Astrocyte (in vitro differentiated cells and primary cell): ENCODE results near the gene S100A9. TPM values are rescaled to one million over a fixed set of nuclear protein-coding genes. Genes with fewer than 3 reads are reported as not detected.

Experiments used
- DNase-seq: peaks from one replicate; pipeline ENCODE4 v3.0.0-alpha.2; 2010; ENCODE audit warnings: low read depth
- FAIRE-seq: peaks from 2 replicates; lab custom pipeline; 2011; peaks lifted over from hg19 to GRCh38; lab: Jason Lieb, UNC
- H2AFZ ChIP-seq: 2 replicates; pipeline ENCODE4 v1.6.0; 2012; ENCODE audit warnings: low read depth, low read length, inconsistent platforms
- H3K27ac ChIP-seq: 2 replicates; pipeline ENCODE4 v1.5.1; 2011; ENCODE audit warnings: low read depth, low read length, inconsistent platforms
- H3K27me3 ChIP-seq: 2 replicates; pipeline ENCODE4 v1.6.0; 2011; ENCODE audit warnings: low read length, inconsistent platforms; ENCODE audit not compliant: insufficient read depth
- H3K36me3 ChIP-seq: 2 replicates; pipeline ENCODE4 v1.5.1; 2011; ENCODE audit warnings: low read length, inconsistent platforms; ENCODE audit not compliant: insufficient read depth
- H3K4me1 ChIP-seq: 2 replicates; pipeline ENCODE4 v1.5.1; 2011; ENCODE audit warnings: low read length, inconsistent platforms; ENCODE audit not compliant: insufficient read depth
- H3K4me2 ChIP-seq: 2 replicates; pipeline ENCODE4 v1.6.0; 2012; ENCODE audit warnings: low read length, inconsistent platforms
- H3K4me3 ChIP-seq: 2 replicates; pipeline ENCODE4 v1.5.1; 2011; ENCODE audit warnings: low read depth, mild to moderate bottlenecking, low read length, inconsistent platforms; ENCODE audit not compliant: insufficient read depth
- H3K79me2 ChIP-seq: 2 replicates; pipeline ENCODE4 v1.6.0; 2012; ENCODE audit warnings: mild to moderate bottlenecking, low read length, inconsistent platforms; ENCODE audit not compliant: insufficient read depth
- H3K9ac ChIP-seq: 2 replicates; pipeline ENCODE4 v1.6.0; 2012; ENCODE audit warnings: mild to moderate bottlenecking, low read length, inconsistent platforms
- H3K9me3 ChIP-seq: 2 replicates; pipeline ENCODE4 v1.5.1; 2012; ENCODE audit warnings: low read depth, mild to moderate bottlenecking, low read length, inconsistent platforms; ENCODE audit not compliant: insufficient read depth
- H4K20me1 ChIP-seq: 2 replicates; pipeline ENCODE4 v1.6.0; 2012; ENCODE audit warnings: low read length, inconsistent platforms; ENCODE audit not compliant: insufficient read depth
- H3K27ac Mint-ChIP-seq: one replicate; pipeline ENCODE4 v1.8.0; 2021; ENCODE audit warnings: mild to moderate bottlenecking, mixed read lengths; ENCODE audit not compliant: unreplicated experiment
- H3K27me3 Mint-ChIP-seq: one replicate; pipeline ENCODE4 v1.8.0; 2021; ENCODE audit warnings: low read depth, mixed read lengths; ENCODE audit not compliant: unreplicated experiment
- H3K36me3 Mint-ChIP-seq: one replicate; pipeline ENCODE4 v1.8.0; 2021; ENCODE audit warnings: low read depth, mixed read lengths; ENCODE audit not compliant: unreplicated experiment
- H3K4me1 Mint-ChIP-seq: one replicate; pipeline ENCODE4 v1.8.0; 2021; ENCODE audit warnings: low read depth, mixed read lengths; ENCODE audit not compliant: unreplicated experiment
- H3K4me3 Mint-ChIP-seq: one replicate; pipeline ENCODE4 v1.8.0; 2021; ENCODE audit warnings: mild to moderate bottlenecking, moderate library complexity, mixed read lengths; ENCODE audit not compliant: unreplicated experiment
- H3K9me3 Mint-ChIP-seq: one replicate; pipeline ENCODE4 v1.8.0; 2021; ENCODE audit warnings: mild to moderate bottlenecking, mixed read lengths; ENCODE audit not compliant: unreplicated experiment
- EZH2 ChIP-seq: IDR thresholded peaks from 2 replicates; pipeline ENCODE4 v1.6.1; 2012; ENCODE audit warnings: mild to moderate bottlenecking, low read length, inconsistent platforms; ENCODE audit not compliant: insufficient read depth
- total RNA-seq: library from RNA; stranded (reverse); gene quantifications from 2 replicates; pipeline ENCODE4 v1.2.1, GENCODE V29; 2021
- TF ChIP-seq, protein P1 (sequence below): IDR thresholded peaks from 2 replicates; pipeline ENCODE4 v1.5.1; 2011; ENCODE audit warnings: low read depth, mild to moderate bottlenecking, inconsistent platforms, low read length, moderate library complexity; ENCODE audit not compliant: insufficient read depth

Gene S100A9
- total RNA-seq, 1 donor from 2014 or later: 1.8 TPM

DNA sequence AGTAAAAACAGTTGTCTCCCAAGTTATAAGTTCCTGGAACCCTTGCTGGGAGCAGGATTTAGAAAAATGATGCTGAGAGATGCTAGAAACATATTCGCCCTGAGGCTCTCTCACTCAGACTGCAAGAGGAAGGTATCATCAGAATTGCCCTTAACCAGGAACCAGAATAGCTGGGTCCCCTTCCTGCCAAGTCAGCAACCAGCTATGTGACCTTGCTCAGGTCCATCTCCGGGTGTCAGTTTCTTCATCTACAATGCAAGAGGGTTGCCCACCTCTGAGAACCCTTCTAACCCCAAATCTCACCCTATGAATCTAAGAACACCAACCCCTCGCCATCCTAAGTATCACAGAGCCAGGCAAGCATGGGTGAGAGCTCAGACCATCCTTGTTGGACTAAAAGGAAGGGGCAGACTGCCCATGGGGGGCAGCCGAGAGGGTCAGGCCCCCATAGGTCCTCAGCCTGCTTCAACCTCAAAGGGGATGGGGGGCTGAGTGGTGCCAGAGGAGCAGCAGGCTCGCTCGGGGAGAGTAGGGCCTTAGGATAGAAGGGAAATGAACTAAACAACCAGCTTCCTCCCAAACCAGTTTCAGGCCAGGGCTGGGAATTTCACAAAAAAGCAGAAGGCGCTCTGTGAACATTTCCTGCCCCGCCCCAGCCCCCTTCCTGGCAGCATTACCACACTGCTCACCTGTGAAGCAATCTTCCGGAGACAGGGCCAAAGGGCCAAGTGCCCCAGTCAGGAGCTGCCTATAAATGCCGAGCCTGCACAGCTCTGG is 390 bp upstream of the S100A9 start:
- H3K4me3 Mint-ChIP-seq: no peak overlapping the region
- Histone ChIP-seq H3K9ac (no peak overlapping the region), H2AFZ (no peak overlapping the region), H3K27ac (no peak overlapping the region), H3K4me3 (no peak overlapping the region), H3K36me3 (no peaks in the 10 kb centered on the region), H3K79me2 (no peaks in the 10 kb centered on the region), H3K27me3 (no peaks in the 10 kb centered on the region), H3K9me3 (no peaks in the 10 kb centered on the region), H4K20me1 (no peaks in the 10 kb centered on the region), H3K4me2 (no peak overlapping the region), H3K4me1 (no peaks in the 10 kb centered on the region)
- peaks cover 43% of the 10 kb centered on the region for H3K27me3 Mint-ChIP-seq
- TF ChIP-seq EZH2: no peak
- TF ChIP-seq, protein P1, sequence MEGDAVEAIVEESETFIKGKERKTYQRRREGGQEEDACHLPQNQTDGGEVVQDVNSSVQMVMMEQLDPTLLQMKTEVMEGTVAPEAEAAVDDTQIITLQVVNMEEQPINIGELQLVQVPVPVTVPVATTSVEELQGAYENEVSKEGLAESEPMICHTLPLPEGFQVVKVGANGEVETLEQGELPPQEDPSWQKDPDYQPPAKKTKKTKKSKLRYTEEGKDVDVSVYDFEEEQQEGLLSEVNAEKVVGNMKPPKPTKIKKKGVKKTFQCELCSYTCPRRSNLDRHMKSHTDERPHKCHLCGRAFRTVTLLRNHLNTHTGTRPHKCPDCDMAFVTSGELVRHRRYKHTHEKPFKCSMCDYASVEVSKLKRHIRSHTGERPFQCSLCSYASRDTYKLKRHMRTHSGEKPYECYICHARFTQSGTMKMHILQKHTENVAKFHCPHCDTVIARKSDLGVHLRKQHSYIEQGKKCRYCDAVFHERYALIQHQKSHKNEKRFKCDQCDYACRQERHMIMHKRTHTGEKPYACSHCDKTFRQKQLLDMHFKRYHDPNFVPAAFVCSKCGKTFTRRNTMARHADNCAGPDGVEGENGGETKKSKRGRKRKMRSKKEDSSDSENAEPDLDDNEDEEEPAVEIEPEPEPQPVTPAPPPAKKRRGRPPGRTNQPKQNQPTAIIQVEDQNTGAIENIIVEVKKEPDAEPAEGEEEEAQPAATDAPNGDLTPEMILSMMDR: no peak
- H3K36me3 Mint-ChIP-seq: peaks cover 1% of the 10 kb centered on the region
- DNase-seq (no peak), FAIRE-seq (no peak)
- no peaks in the 10 kb centered on the region for H3K9me3 Mint-ChIP-seq
- no peaks in the 10 kb centered on the region for H3K4me1 Mint-ChIP-seq
- no peak overlapping the region for H3K27ac Mint-ChIP-seq

DNA sequence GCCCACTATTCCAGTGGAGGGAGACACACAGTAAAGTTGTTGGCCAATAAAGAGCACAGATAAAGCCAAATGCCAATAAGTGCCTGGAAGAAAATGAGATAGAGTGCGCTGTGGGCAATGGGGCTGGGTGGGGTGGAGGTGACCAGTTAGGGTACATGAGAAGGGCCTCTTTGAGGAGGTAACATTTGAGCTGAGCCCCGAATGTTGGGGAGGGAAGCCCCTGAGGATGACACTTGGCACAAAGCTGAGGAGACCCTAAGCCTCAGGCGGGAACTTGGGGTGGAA is 979 bp downstream of the S100A9 start:
- no peak overlapping the region for H2AFZ ChIP-seq
- no peaks in the 10 kb centered on the region for H3K27me3 ChIP-seq
- TF ChIP-seq, protein P1: no peak
- no peak for TF ChIP-seq EZH2
- Mint-ChIP-seq H3K9me3 (no peaks in the 10 kb centered on the region), H3K4me1 (no peaks in the 10 kb centered on the region), H3K36me3 (peaks cover 1% of the 10 kb centered on the region), H3K27ac (no peak overlapping the region), H3K4me3 (no peak overlapping the region), H3K27me3 (peaks cover 50% of the 10 kb centered on the region)
- FAIRE-seq (no peak), DNase-seq (no peak)
- no peak overlapping the region for H3K4me3 ChIP-seq
- no peaks in the 10 kb centered on the region for H3K9me3 ChIP-seq
- H3K27ac ChIP-seq: no peak overlapping the region
- no peaks in the 10 kb centered on the region for H3K79me2 ChIP-seq
- H3K9ac ChIP-seq: no peak overlapping the region
- no peaks in the 10 kb centered on the region for H3K4me1 ChIP-seq
- H4K20me1 ChIP-seq: no peaks in the 10 kb centered on the region
- H3K36me3 ChIP-seq: no peaks in the 10 kb centered on the region
- H3K4me2 ChIP-seq: no peak overlapping the region

GRCh38 chr1:153359241-153359640 is 1.6 kb downstream of the S100A9 start:
- Histone ChIP-seq H3K36me3 (no peaks in the 10 kb centered on the region), H3K9me3 (no peaks in the 10 kb centered on the region), H3K4me3 (no peak overlapping the region), H3K79me2 (no peaks in the 10 kb centered on the region), H2AFZ (no peak overlapping the region), H4K20me1 (no peaks in the 10 kb centered on the region), H3K4me1 (no peaks in the 10 kb centered on the region), H3K9ac (no peak overlapping the region), H3K27ac (no peak overlapping the region), H3K27me3 (no peaks in the 10 kb centered on the region), H3K4me2 (no peak overlapping the region)
- Mint-ChIP-seq H3K9me3 (no peaks in the 10 kb centered on the region), H3K36me3 (peaks cover 1% of the 10 kb centered on the region), H3K4me3 (no peak overlapping the region), H3K27ac (no peak overlapping the region), H3K27me3 (peaks cover 51% of the 10 kb centered on the region), H3K4me1 (no peaks in the 10 kb centered on the region)
- FAIRE-seq (no peak), DNase-seq (no peak)
- TF ChIP-seq EZH2: no peak
- TF ChIP-seq, protein P1: no peak
